ENCODE measurements around the gene MAML3.
A peak's percentile ranks its signal among the peaks of the same experiment; 100 is the strongest.

The MAML3 gene

GRCh38 chr4:140106289-140106844 is 47.6 kb downstream of the MAML3 start:
- no peak for DNase-seq (ENCODE audit: low read depth, low spot score)
- H3K27ac ChIP-seq, result no peak overlapping the region

GRCh38 chr4:140105436-140105835 is 48.5 kb downstream of the MAML3 start:
- no peak overlapping the region for H3K27ac ChIP-seq
- DNase-seq (ENCODE audit: low read depth, low spot score), result no peak

GRCh38 chr4:140103676-140104075 is 50.3 kb downstream of the MAML3 start:
- DNase-seq (ENCODE audit: low read depth, low spot score), result no peak
- H3K27ac ChIP-seq, result peak overlapping the region; percentile 94

- no peak for DNase-seq (ENCODE audit: low read depth, low spot score)
- H3K27ac ChIP-seq, result peak overlapping the region; percentile 94
These were observed 51.6 kb downstream of the MAML3 start for GRCh38 chr4:140102421-140102820.

GRCh38 chr4:140100771-140101170 is 53.2 kb downstream of the MAML3 start:
- DNase-seq (ENCODE audit: low read depth, low spot score), result no peak
- no peak overlapping the region for H3K27ac ChIP-seq

GRCh38 chr4:140099983-140100382 is 54.0 kb downstream of the MAML3 start:
- peak overlapping the region; percentile 73 for H3K27ac ChIP-seq

GRCh38 chr4:140098455-140099160 is 55.4 kb downstream of the MAML3 start:
- DNase-seq (ENCODE audit: low read depth, low spot score), result no peak
- peak overlapping the region; percentile 73 for H3K27ac ChIP-seq

More at GRCh38 chr4:140099983-140100382, 54.0 kb downstream of the MAML3 start:
- no peak for DNase-seq (ENCODE audit: low read depth, low spot score)

GRCh38 chr4:140097572-140097971 is 56.4 kb downstream of the MAML3 start:
- H3K27ac ChIP-seq, result peak overlapping the region; percentile 73
- DNase-seq (ENCODE audit: low read depth, low spot score), result no peak

- DNase-seq (ENCODE audit: low read depth, low spot score), result no peak
- peak overlapping the region; percentile 73 for H3K27ac ChIP-seq
These were observed 57.1 kb downstream of the MAML3 start for GRCh38 chr4:140096921-140097320.

- peak overlapping the region; percentile 73 for H3K27ac ChIP-seq
- no peak for DNase-seq (ENCODE audit: low read depth, low spot score)
These were observed 57.5 kb downstream of the MAML3 start for GRCh38 chr4:140096483-140096861.

GRCh38 chr4:140095694-140096482 is 58.1 kb downstream of the MAML3 start:
- no peak for DNase-seq (ENCODE audit: low read depth, low spot score)

GRCh38 chr4:140094438-140095420 is 59.3 kb downstream of the MAML3 start:
- no peak for DNase-seq (ENCODE audit: low read depth, low spot score)
- peak overlapping the region; percentile 73 for H3K27ac ChIP-seq

More at GRCh38 chr4:140095694-140096482, 58.1 kb downstream of the MAML3 start:
- H3K27ac ChIP-seq, result peak overlapping the region; percentile 73

- H3K27ac ChIP-seq, result peak overlapping the region; percentile 73
- DNase-seq (ENCODE audit: low read depth, low spot score), result no peak
These were observed 61.7 kb downstream of the MAML3 start for GRCh38 chr4:140092094-140092851.

- no peak overlapping the region for H3K27ac ChIP-seq
These were observed 62.7 kb downstream of the MAML3 start for GRCh38 chr4:140091305-140091704.

GRCh38 chr4:140090215-140090731 is 63.7 kb downstream of the MAML3 start:
- no peak for DNase-seq (ENCODE audit: low read depth, low spot score)

More at GRCh38 chr4:140091305-140091704, 62.7 kb downstream of the MAML3 start:
- DNase-seq (ENCODE audit: low read depth, low spot score), result no peak

GRCh38 chr4:140089216-140089615 is 64.8 kb downstream of the MAML3 start:
- no peak overlapping the region for H3K27ac ChIP-seq
- no peak for DNase-seq (ENCODE audit: low read depth, low spot score)

More at GRCh38 chr4:140090215-140090731, 63.7 kb downstream of the MAML3 start:
- peak overlapping the region; percentile 4 for H3K27ac ChIP-seq

- no peak overlapping the region for H3K27ac ChIP-seq
- no peak for DNase-seq (ENCODE audit: low read depth, low spot score)
These were observed 65.5 kb downstream of the MAML3 start for GRCh38 chr4:140088323-140088967.

GRCh38 chr4:140085881-140086280 is 68.1 kb downstream of the MAML3 start:
- no peak for DNase-seq (ENCODE audit: low read depth, low spot score)
- no peak overlapping the region for H3K27ac ChIP-seq
